PFSK-1 (cell line): ENCODE measurements around the gene CUL7.

Experiments
- POLR2AphosphoS5 ChIP-seq: IDR thresholded peaks from 2 replicates; pipeline ENCODE4 v1.6.1; 2012; ENCODE audit warnings: low read depth, mild to moderate bottlenecking, control low read depth, low read length, moderate library complexity
- REST ChIP-seq, 2 experiments: IDR thresholded peaks; 2 replicates each; pipeline versions ENCODE4 v1.6.1 to v1.8.0; 2011 to 2012; ENCODE audit warnings: low read depth in 2 of 2, low read length in 2 of 2, control low read depth in 1 of 2, inconsistent platforms in 1 of 2, mild to moderate bottlenecking in 1 of 2, moderate library complexity in 1 of 2; ENCODE audit not compliant: insufficient read depth in 1 of 2
- TAF1 ChIP-seq: IDR thresholded peaks from 2 replicates; pipeline ENCODE4 v1.6.1; 2012; ENCODE audit warnings: low read length, control low read depth, borderline replicate concordance; ENCODE audit not compliant: insufficient read depth

GRCh38 chr6:43035495-43036194 lies 18.0 kb downstream of the CUL7 start:
- no peak; the same call in 1 of the 2 replicates for TF ChIP-seq POLR2AphosphoS5
- TF ChIP-seq REST (IDR thresholded peaks at IDR 0.05; ENCODE audit: insufficient read depth in 1 of 2, low read depth in 2 of 2, low read length in 2 of 2) = no peak
- TF ChIP-seq TAF1 = no peak
